SH-SY5Y (cell line): ENCODE results near the gene SLC30A10.

ENCODE experiments used
- GATA2 ChIP-seq: IDR thresholded peaks from 2 replicates; pipeline ENCODE4 v1.6.1; 2011; ENCODE audit warnings: mild to moderate bottlenecking, low read depth, low read length
- GATA3 ChIP-seq: IDR thresholded peaks from 2 replicates; pipeline ENCODE4 v1.6.1; 2011; ENCODE audit warnings: low read depth, mild to moderate bottlenecking, low read length, moderate library complexity

DNA sequence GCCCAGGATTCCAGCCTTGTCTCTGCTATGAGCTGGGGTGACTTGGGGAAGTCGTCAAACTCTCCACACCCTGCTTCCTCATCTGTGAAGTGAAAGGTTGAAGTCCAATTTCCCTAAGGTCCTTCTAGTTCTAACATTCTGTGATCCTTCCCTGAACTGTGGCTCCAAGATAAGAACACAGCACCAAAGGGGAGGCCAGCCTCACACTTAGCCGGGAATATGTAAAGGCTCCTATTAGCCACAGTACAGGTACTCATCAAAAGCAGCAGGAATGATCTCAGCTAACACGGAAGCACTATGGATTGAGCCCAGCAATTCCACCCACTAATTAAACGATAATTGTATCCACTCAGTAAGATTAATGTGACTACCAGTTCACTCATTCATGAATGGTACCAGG, 4.0 kb downstream of the SLC30A10 start:
- TF ChIP-seq GATA2 (no peak), GATA3 (no peak)
